ENCODE data around the gene PRR33. TPM values are rescaled to one million over a fixed set of nuclear protein-coding genes. Genes with fewer than 3 reads are reported as not detected.
A peak's percentile ranks its signal among the peaks of the same experiment; 100 is the strongest.

PRR33 gene
- total and polyA plus RNA-seq, 9 of the 15 experiments (the other 6 are each of a cell fraction or from before 2014, with no cell fraction given) = not detected

DNA sequence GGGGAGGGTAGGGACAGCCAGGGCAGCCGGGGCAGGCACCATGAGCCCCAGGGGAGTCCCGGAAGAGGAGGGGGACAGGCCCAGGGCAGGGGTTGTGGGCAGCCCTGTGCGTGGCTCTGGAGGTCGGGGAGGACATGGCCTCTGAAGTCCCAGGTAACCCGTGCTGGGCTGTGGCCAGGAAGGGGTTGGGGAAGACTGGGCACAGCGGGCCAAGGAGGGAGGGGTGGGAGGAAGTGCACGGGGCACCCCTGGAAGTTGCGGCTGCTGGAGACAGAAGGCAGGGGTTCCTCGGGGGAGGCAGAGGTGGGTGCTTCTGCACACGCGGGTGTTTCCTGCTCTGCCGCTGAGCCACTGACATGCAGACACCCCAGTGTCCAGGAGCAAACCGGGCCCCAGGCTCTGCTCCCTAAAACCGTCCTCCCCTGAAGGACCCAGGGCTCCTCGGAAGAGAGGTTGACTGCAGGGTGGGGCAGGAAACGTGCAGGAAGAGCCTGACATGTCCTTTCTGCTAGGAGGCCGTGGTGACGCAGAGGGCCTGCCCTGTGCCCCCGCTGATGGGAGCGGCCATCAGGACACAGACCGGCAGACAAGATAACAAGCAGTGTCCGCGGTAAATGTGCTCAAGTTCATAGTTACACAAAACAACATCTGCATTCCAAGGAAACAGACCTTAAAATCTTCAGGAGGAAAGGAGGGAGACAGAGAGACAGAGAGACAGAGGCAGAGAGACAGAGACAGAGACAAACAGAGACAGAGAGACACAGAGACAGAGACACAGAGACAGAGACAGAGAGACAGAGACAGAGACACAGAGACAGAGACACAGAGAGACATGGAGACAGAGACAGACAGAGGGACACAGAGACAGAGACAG is 47.2 kb downstream of the PRR33 start (continued):
- no peak for TF ChIP-seq TCFL5 (CRISPR knock-in tag; conservative IDR thresholded peaks at IDR 0.05)
- TF ChIP-seq NFIC (IDR thresholded peaks at IDR 0.05) = peak; percentile 68
- no peak for TF ChIP-seq ATF1 (CRISPR knock-in tag; IDR thresholded peaks at IDR 0.05)
- peak; percentile 77 for TF ChIP-seq ATF1 (tag; IDR thresholded peaks at IDR 0.05)
- TF ChIP-seq PCBP2 (IDR thresholded peaks at IDR 0.05; ENCODE audit: low read depth, low read length, poor library complexity, severe bottlenecking) = no peak
- no peak for TF ChIP-seq SIX5 (IDR thresholded peaks at IDR 0.05; ENCODE audit: borderline replicate concordance in 1 of 2, insufficient read depth in 1 of 2, low read depth in 1 of 2, low read length in 2 of 2)
- peak; percentile 84 for TF ChIP-seq CBFA2T2 (conservative IDR thresholded peaks at IDR 0.05)
- TF ChIP-seq, protein P1, sequence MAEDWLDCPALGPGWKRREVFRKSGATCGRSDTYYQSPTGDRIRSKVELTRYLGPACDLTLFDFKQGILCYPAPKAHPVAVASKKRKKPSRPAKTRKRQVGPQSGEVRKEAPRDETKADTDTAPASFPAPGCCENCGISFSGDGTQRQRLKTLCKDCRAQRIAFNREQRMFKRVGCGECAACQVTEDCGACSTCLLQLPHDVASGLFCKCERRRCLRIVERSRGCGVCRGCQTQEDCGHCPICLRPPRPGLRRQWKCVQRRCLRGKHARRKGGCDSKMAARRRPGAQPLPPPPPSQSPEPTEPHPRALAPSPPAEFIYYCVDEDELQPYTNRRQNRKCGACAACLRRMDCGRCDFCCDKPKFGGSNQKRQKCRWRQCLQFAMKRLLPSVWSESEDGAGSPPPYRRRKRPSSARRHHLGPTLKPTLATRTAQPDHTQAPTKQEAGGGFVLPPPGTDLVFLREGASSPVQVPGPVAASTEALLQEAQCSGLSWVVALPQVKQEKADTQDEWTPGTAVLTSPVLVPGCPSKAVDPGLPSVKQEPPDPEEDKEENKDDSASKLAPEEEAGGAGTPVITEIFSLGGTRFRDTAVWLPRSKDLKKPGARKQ (CRISPR knock-in tag; IDR thresholded peaks at IDR 0.05) = no peak
- TF ChIP-seq, protein P2, sequence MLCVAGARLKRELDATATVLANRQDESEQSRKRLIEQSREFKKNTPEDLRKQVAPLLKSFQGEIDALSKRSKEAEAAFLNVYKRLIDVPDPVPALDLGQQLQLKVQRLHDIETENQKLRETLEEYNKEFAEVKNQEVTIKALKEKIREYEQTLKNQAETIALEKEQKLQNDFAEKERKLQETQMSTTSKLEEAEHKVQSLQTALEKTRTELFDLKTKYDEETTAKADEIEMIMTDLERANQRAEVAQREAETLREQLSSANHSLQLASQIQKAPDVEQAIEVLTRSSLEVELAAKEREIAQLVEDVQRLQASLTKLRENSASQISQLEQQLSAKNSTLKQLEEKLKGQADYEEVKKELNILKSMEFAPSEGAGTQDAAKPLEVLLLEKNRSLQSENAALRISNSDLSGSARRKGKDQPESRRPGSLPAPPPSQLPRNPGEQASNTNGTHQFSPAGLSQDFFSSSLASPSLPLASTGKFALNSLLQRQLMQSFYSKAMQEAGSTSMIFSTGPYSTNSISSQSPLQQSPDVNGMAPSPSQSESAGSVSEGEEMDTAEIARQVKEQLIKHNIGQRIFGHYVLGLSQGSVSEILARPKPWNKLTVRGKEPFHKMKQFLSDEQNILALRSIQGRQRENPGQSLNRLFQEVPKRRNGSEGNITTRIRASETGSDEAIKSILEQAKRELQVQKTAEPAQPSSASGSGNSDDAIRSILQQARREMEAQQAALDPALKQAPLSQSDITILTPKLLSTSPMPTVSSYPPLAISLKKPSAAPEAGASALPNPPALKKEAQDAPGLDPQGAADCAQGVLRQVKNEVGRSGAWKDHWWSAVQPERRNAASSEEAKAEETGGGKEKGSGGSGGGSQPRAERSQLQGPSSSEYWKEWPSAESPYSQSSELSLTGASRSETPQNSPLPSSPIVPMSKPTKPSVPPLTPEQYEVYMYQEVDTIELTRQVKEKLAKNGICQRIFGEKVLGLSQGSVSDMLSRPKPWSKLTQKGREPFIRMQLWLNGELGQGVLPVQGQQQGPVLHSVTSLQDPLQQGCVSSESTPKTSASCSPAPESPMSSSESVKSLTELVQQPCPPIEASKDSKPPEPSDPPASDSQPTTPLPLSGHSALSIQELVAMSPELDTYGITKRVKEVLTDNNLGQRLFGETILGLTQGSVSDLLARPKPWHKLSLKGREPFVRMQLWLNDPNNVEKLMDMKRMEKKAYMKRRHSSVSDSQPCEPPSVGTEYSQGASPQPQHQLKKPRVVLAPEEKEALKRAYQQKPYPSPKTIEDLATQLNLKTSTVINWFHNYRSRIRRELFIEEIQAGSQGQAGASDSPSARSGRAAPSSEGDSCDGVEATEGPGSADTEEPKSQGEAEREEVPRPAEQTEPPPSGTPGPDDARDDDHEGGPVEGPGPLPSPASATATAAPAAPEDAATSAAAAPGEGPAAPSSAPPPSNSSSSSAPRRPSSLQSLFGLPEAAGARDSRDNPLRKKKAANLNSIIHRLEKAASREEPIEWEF (CRISPR knock-in tag; IDR thresholded peaks at IDR 0.05) = no peak
- TF ChIP-seq IFI16 (CRISPR knock-in tag; IDR thresholded peaks at IDR 0.05) = no peak
- no peak for TF ChIP-seq PRPF4 (IDR thresholded peaks at IDR 0.05; ENCODE audit: insufficient read depth, low read depth, low read length, poor library complexity, severe bottlenecking)
- TF ChIP-seq EGR1 (conservative IDR thresholded peaks at IDR 0.05) = peak; percentile 77
- peak in 1 of 2 experiments; percentile 19; a peak in 1 of 4 replicates for TF ChIP-seq FOXA3 (CRISPR knock-in tag; conservative IDR thresholded peaks at IDR 0.05 in 1 of 2, IDR thresholded peaks at IDR 0.05 in 1 of 2)
- TF ChIP-seq, protein P3, sequence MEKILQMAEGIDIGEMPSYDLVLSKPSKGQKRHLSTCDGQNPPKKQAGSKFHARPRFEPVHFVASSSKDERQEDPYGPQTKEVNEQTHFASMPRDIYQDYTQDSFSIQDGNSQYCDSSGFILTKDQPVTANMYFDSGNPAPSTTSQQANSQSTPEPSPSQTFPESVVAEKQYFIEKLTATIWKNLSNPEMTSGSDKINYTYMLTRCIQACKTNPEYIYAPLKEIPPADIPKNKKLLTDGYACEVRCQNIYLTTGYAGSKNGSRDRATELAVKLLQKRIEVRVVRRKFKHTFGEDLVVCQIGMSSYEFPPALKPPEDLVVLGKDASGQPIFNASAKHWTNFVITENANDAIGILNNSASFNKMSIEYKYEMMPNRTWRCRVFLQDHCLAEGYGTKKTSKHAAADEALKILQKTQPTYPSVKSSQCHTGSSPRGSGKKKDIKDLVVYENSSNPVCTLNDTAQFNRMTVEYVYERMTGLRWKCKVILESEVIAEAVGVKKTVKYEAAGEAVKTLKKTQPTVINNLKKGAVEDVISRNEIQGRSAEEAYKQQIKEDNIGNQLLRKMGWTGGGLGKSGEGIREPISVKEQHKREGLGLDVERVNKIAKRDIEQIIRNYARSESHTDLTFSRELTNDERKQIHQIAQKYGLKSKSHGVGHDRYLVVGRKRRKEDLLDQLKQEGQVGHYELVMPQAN (IDR thresholded peaks at IDR 0.05; ENCODE audit: borderline replicate concordance) = peak; percentile 86
- no peak for TF ChIP-seq ZNF507 (tag; conservative IDR thresholded peaks at IDR 0.05)
- peak; percentile 77; the same call in 1 of the 2 replicates for TF ChIP-seq MTA3 (IDR thresholded peaks at IDR 0.05; ENCODE audit: borderline replicate concordance)
- no peak for TF ChIP-seq WHSC1 (IDR thresholded peaks at IDR 0.05; ENCODE audit: low read length)
- TF ChIP-seq CHD4 (IDR thresholded peaks at IDR 0.05; ENCODE audit: insufficient read depth, insufficient replicate concordance, low read depth, low read length, poor library complexity, severe bottlenecking) = no peak

Data from K562 (cell line).